Activated CD4-positive, alpha-beta memory T cell treated with anti-CD3 and anti-CD28 coated beads for 36 hours (primary cell): ENCODE results near the gene RGS17. TPM values are rescaled to one million over a fixed set of nuclear protein-coding genes. Genes with fewer than 3 reads are reported as not detected.
"Not testable (repeated sequence)": the region's sequence is repeated elsewhere in the genome, so short reads cannot be mapped to it uniquely, and the experiment has no call there.

Experiments used
- CTCF ChIA-PET: fragments of 350-600 bp; sonication (Branson Sonifier 250); formaldehyde crosslinking; loops from one replicate; lab custom pipeline; 2021; ENCODE audit warnings: antibody characterized with exemption, inconsistent platforms; lab: Charles Lee
- POLR2A ChIA-PET: fragments of 350-600 bp; sonication (Branson Sonifier 250); formaldehyde crosslinking; loops from one replicate; lab custom pipeline; 2021; ENCODE audit warnings: antibody characterized with exemption; lab: Charles Lee
- DNase-seq: peaks from one replicate; pipeline ENCODE4 v3.0.0-alpha.2; 2020
- H3K27ac Mint-ChIP-seq: one replicate; pipeline ENCODE4 v1.8.0; 2021; ENCODE audit warnings: mixed read lengths
- H3K27me3 Mint-ChIP-seq: one replicate; pipeline ENCODE4 v1.8.0; 2021; ENCODE audit warnings: mixed read lengths
- H3K36me3 Mint-ChIP-seq: one replicate; pipeline ENCODE4 v1.8.0; 2021; ENCODE audit warnings: mixed read lengths
- H3K4me1 Mint-ChIP-seq: one replicate; pipeline ENCODE4 v1.8.0; 2021; ENCODE audit warnings: low read depth, mixed read lengths
- H3K4me3 Mint-ChIP-seq: one replicate; pipeline ENCODE4 v1.8.0; 2021; ENCODE audit warnings: mild to moderate bottlenecking, mixed read lengths
- H3K9me3 Mint-ChIP-seq: one replicate; pipeline ENCODE4 v1.8.0; 2021; ENCODE audit warnings: mixed read lengths
- intact Hi-C: fragments of 100-400 bp; cut with micrococcal nuclease; formaldehyde crosslinking; loops from one replicate; pipeline ENCODE4 v1.15.1; 2023
- total RNA-seq, 2 experiments: library from RNA; stranded (reverse); gene quantifications; one replicate each; pipeline ENCODE4 v1.2.3, GENCODE V29; 2021

The RGS17 gene
- total RNA-seq, 2 experiments from 2014 or later = not detected

DNA sequence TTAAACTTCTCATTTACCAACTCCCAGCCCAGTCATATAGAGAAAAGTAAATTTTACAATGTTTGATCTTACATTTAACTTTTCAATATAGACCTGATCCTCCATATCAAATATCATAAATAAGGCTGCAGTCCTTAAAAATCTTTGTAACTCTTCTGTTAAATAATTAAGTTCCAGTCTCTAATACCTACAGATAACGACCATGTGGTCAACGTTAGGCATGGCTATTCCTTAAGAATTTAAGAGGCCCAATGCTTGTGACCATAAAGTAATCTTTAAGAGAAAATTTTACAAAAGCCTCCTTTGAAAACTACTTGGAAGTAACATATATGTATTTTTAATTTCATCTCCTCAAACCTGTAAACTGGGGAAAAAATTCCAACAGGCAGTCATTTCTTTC is 149.9 kb downstream of the RGS17 start:
- DNase-seq = no peak
- Mint-ChIP-seq H3K27me3 (no peaks in the 10 kb centered on the region), H3K4me3 (peak overlapping the region; percentile 97), H3K4me1 (peaks cover 40% of the 10 kb centered on the region), H3K36me3 (peaks cover 63% of the 10 kb centered on the region), H3K27ac (no peak overlapping the region), H3K9me3 (no peaks in the 10 kb centered on the region)
- ChIA-PET CTCF (no interaction called here), POLR2A (no interaction called here)
- intact Hi-C loops = loop anchor here (1.0 to 5.0 kb wide), 8 partner anchors 22 to 1751 kb away; partner anchors contain the start of gene SCAF8

- ChIA-PET POLR2A (no interaction called here), CTCF (no interaction called here)
- Mint-ChIP-seq H3K27ac (no peak overlapping the region), H3K36me3 (peaks cover 63% of the 10 kb centered on the region), H3K9me3 (no peaks in the 10 kb centered on the region), H3K4me3 (peak overlapping the region; percentile 97), H3K4me1 (peaks cover 40% of the 10 kb centered on the region), H3K27me3 (no peaks in the 10 kb centered on the region)
- DNase-seq = no peak
- intact Hi-C loops = loop anchor here (1.0 to 5.0 kb wide), 8 partner anchors 23 to 1752 kb away; partner anchors contain the start of gene SCAF8
Measured at GRCh38 chr6:152980656-152981055, 150.4 kb downstream of the RGS17 start.

DNA sequence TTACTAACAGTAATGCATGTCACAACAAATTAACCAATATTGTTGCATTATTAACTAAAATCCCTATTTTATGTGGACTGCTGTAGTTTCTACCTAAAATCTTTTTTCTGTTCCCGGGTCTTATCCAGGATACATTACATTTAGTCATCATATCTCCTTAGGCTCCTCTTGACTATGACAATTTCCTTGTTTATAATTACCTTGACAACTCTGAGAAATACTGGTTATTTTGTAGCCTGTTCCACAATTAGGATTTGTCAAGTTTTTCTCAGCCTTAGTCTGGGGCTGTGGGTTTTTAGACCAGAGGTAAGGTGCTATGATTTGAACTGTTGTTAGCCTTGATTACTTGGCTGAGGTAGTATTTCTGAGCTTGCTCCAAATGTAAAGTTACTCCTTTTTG is 152.0 kb downstream of the RGS17 start:
- no peaks in the 10 kb centered on the region for H3K27me3 Mint-ChIP-seq
- peaks cover 44% of the 10 kb centered on the region for H3K4me1 Mint-ChIP-seq
- ChIA-PET CTCF (no interaction called here), POLR2A (interaction anchor here (0.9 kb wide), 1 partner anchor 17 kb away, joined by 3 read pairs; no protein-coding TSS in a partner anchor)
- no peaks in the 10 kb centered on the region for H3K9me3 Mint-ChIP-seq
- DNase-seq = no peak
- H3K27ac Mint-ChIP-seq = no peak overlapping the region
- H3K4me3 Mint-ChIP-seq = no peak overlapping the region
- peaks cover 70% of the 10 kb centered on the region for H3K36me3 Mint-ChIP-seq
- intact Hi-C loops = no loop called here

DNA sequence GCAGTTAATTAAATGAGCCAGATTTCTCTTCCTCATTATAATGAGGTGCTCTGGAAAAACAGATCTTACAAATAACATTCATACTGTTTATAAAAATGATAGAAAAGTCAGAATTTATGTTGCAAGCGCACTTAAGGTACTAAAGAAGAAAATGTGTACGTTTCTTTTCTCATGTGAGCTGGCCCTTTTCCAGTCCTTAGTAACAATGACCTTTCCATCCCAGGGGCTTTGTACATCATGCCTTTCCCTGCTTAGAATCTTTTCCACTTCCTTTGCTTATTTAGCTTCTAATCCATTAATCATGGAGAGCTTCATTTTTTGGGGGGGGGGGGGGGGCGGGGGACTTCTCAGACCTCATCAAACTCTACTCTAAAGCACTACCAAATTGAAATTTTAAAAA is 153.0 kb downstream of the RGS17 start:
- Mint-ChIP-seq H3K9me3 (no peaks in the 10 kb centered on the region), H3K4me1 (peaks cover 52% of the 10 kb centered on the region), H3K36me3 (peaks cover 73% of the 10 kb centered on the region), H3K27ac (no peak overlapping the region), H3K27me3 (no peaks in the 10 kb centered on the region), H3K4me3 (no peak overlapping the region)
- intact Hi-C loops = no loop called here
- POLR2A ChIA-PET = no interaction called here
- CTCF ChIA-PET = interaction anchor here (0.5 to 1.2 kb wide), 4 partner anchors 8 to 31 kb away, joined by 3 to 4 read pairs (median 3); no protein-coding TSS in a partner anchor
- DNase-seq = no peak

- Mint-ChIP-seq H3K27ac (no peak overlapping the region), H3K27me3 (no peaks in the 10 kb centered on the region), H3K4me3 (no peak overlapping the region), H3K4me1 (peaks cover 52% of the 10 kb centered on the region), H3K36me3 (peaks cover 78% of the 10 kb centered on the region), H3K9me3 (no peaks in the 10 kb centered on the region)
- CTCF ChIA-PET = interaction anchor here (0.6 to 1.2 kb wide), 3 partner anchors 8 to 29 kb away, joined by 3 to 4 read pairs (median 3); no protein-coding TSS in a partner anchor
- DNase-seq = no peak
- POLR2A ChIA-PET = no interaction called here
- intact Hi-C loops = no loop called here
Measured at GRCh38 chr6:152977556-152977955, 153.5 kb downstream of the RGS17 start.

DNA sequence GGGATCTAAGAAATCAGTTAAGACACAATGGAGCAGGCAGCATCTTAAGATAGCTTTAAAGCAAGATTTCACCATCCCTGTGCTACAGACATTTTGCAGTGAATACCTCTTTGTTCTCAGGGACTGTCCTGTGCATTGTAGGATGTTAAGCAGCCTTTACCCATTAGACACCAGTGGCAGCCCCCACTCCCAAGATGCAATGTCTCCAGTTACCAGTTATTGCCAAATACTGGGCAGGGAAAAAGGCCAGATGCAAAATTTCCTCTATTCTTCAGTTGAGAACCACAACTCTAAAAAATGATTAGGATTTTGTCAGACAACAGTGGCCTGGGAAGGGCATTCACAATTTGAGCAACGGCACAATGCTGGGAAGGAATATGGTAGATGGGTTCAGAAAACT is 154.3 kb downstream of the RGS17 start:
- H3K4me3 Mint-ChIP-seq = no peak overlapping the region
- ChIA-PET POLR2A (no interaction called here), CTCF (no interaction called here)
- peaks cover 81% of the 10 kb centered on the region for H3K36me3 Mint-ChIP-seq
- intact Hi-C loops = no loop called here
- H3K4me1 Mint-ChIP-seq = peaks cover 52% of the 10 kb centered on the region
- no peaks in the 10 kb centered on the region for H3K9me3 Mint-ChIP-seq
- no peaks in the 10 kb centered on the region for H3K27me3 Mint-ChIP-seq
- H3K27ac Mint-ChIP-seq = no peak overlapping the region
- DNase-seq = no peak

GRCh38 chr6:152975204-152975915 is 155.7 kb downstream of the RGS17 start:
- POLR2A ChIA-PET = no interaction called here
- CTCF ChIA-PET = no interaction called here
- no peak for DNase-seq
- Mint-ChIP-seq H3K27ac (peak overlapping the region; percentile 19), H3K27me3 (no peaks in the 10 kb centered on the region), H3K4me3 (peak overlapping the region; percentile 4), H3K36me3 (peaks cover 80% of the 10 kb centered on the region), H3K4me1 (peaks cover 48% of the 10 kb centered on the region), H3K9me3 (peaks cover 3% of the 10 kb centered on the region)
- intact Hi-C loops = no loop called here

GRCh38 chr6:152973916-152974315 is 157.2 kb downstream of the RGS17 start:
- Mint-ChIP-seq H3K27me3 (no peaks in the 10 kb centered on the region), H3K27ac (no peak overlapping the region), H3K4me3 (no peak overlapping the region), H3K36me3 (peaks cover 86% of the 10 kb centered on the region), H3K9me3 (peaks cover 15% of the 10 kb centered on the region), H3K4me1 (peaks cover 38% of the 10 kb centered on the region)
- POLR2A ChIA-PET = no interaction called here
- CTCF ChIA-PET = interaction anchor here (1.5 kb wide), 1 partner anchor 26 kb away, joined by 3 read pairs; no protein-coding TSS in a partner anchor
- intact Hi-C loops = no loop called here
- peak; percentile 25 for DNase-seq

DNA sequence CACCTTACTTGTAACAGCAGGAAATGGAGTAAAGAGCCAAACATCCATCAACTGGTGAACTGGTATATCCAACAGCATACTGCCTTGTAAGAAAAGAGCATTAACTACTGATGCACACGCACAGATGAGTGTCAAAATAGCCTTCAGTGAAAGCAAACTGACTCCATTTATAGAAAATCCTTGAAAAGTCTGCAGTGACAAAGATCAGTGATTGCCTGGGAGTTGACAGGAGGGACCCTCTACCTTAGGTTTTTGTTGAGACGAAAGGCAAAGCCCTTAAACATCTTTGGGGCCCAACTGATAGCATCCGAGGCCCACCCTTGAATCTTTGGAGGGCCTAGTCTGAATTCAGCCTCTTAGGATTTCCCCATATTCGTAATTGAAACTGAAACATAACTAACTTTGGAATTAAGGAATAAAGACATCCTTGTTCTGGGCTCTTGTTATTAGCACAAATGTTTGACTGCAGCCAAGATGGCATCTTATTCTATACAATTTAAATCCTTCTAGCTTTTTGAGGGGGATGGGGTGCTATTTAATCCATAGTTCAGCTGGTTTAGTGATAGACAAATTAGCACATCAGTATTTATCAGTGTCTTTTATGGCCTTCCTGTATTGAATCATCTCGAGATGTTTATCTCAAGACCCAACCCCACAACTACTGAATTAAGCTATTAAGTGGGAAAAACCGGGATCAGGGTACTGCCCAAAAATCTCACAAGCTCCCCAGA is 161.2 kb downstream of the RGS17 start:
- Mint-ChIP-seq H3K4me3 (no peak overlapping the region), H3K27ac (no peak overlapping the region), H3K27me3 (peaks cover 1% of the 10 kb centered on the region), H3K4me1 (peaks cover 13% of the 10 kb centered on the region), H3K36me3 (peaks cover 59% of the 10 kb centered on the region), H3K9me3 (peaks cover 40% of the 10 kb centered on the region)
- intact Hi-C loops = no loop called here
- ChIA-PET CTCF (interaction anchor here (0.8 kb wide), 1 partner anchor 22 kb away, joined by 3 read pairs; no protein-coding TSS in a partner anchor), POLR2A (no interaction called here)
- DNase-seq = no peak

DNA sequence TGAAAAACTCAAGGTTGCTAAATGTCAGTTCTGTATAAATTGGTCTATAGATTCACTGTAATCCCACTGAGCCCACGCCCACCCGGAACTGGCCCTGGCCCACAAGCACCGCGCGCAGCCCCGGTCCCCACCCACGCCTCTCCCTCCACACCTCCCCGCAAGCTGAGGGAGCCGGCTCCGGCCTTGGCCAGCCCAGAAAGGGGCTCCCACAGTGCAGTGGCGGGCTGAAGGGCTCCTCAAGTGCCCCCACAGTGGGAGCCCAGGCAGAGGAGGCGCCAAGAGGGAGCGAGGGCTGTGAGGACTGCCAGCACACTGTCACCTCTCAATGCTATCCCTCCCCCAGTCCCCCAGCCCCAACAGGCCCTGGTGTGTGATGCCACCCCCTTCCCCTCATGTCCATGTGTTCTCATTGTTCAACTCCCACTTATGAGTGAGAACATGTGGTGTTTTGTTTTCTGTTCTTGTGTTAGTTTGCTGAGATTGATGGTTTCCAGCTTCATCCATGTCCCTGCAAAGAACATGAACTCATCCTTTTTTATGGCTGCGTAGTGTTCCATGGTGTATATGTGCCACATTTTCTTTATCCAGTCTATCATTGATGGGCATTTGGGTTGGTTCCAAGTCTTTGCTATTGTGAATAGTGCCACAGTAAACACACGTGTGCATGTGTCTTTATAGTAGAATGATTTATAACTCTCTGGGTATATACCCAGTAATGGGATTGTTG is 164.8 kb downstream of the RGS17 start:
- CTCF ChIA-PET, H3K4me1 Mint-ChIP-seq, H3K27me3 Mint-ChIP-seq, DNase-seq, H3K27ac Mint-ChIP-seq, intact Hi-C loops, POLR2A ChIA-PET, H3K4me3 Mint-ChIP-seq: not testable (repeated sequence)
- Mint-ChIP-seq H3K9me3 (peaks cover 40% of the 10 kb centered on the region), H3K36me3 (peaks cover 28% of the 10 kb centered on the region)

GRCh38 chr6:152959333-152959732 is 171.7 kb downstream of the RGS17 start:
- intact Hi-C loops = no loop called here

DNA sequence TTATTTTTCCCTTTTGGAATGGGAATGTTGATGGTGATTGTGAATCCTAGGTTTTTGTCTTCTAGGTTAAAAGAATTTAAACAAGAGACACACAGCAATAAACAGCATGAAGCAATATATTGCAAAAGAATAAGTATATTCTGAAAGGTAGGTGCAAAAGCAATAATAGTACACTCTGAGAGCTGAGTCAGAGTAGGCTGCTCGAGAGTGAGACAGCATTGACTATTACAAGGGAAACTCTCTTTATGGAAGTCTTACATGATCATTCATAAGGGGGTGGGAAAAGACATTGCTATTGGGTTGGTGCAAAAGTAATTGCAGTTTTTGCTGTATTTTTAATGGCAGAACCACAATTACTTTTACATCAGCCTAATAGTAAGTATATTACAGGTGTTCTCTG is 173.3 kb downstream of the RGS17 start:
- no peak overlapping the region for H3K27ac Mint-ChIP-seq
- ChIA-PET CTCF (interaction anchor here (1.8 kb wide), 1 partner anchor 10 kb away, joined by 6 read pairs; no protein-coding TSS in a partner anchor), POLR2A (interaction anchor here (0.6 kb wide), 1 partner anchor 21 kb away, joined by 4 read pairs; no protein-coding TSS in a partner anchor)
- intact Hi-C loops = no loop called here
- no peaks in the 10 kb centered on the region for H3K9me3 Mint-ChIP-seq
- no peak for DNase-seq
- no peaks in the 10 kb centered on the region for H3K36me3 Mint-ChIP-seq
- H3K4me1 Mint-ChIP-seq = no peaks in the 10 kb centered on the region
- H3K4me3 Mint-ChIP-seq = no peak overlapping the region
- peaks cover 14% of the 10 kb centered on the region for H3K27me3 Mint-ChIP-seq

More at GRCh38 chr6:152959333-152959732, 171.7 kb downstream of the RGS17 start:
- H3K4me3 Mint-ChIP-seq = no peak overlapping the region
- H3K36me3 Mint-ChIP-seq = no peaks in the 10 kb centered on the region
- H3K9me3 Mint-ChIP-seq = no peaks in the 10 kb centered on the region
- H3K27ac Mint-ChIP-seq = no peak overlapping the region
- H3K27me3 Mint-ChIP-seq = peaks cover 10% of the 10 kb centered on the region
- ChIA-PET POLR2A (no interaction called here), CTCF (no interaction called here)
- no peaks in the 10 kb centered on the region for H3K4me1 Mint-ChIP-seq
- DNase-seq = no peak
